Endothelial cell of umbilical vein (primary cell): Measurements from ENCODE around the gene SPAG17. TPM values are rescaled to one million over a fixed set of nuclear protein-coding genes. Genes with fewer than 3 reads are reported as not detected.

Source experiments
- BruUV-seq: library from RNA; stranded (reverse); fragments of 400-500 nt; replicated peaks from 2 replicates; lab custom pipeline; 2021; lab: Mats Ljungman, UMichigan
- CTCF ChIA-PET: fragments of 300-600, 350-600 bp; sonication (Branson Sonifier 250); formaldehyde crosslinking; loops from one replicate; lab custom pipeline; 2021; ENCODE audit warnings: antibody characterized with exemption, inconsistent platforms; lab: Charles Lee
- POLR2A ChIA-PET: fragments of 300-600, 350-600 bp; sonication (Branson Sonifier 250); formaldehyde crosslinking; loops from one replicate; lab custom pipeline; 2021; ENCODE audit warnings: antibody characterized with exemption, inconsistent platforms; lab: Charles Lee
- DNase-seq: peaks from one replicate; pipeline ENCODE4 v3.0.0-alpha.2; 2011; ENCODE audit warnings: low read depth, low spot score
- FAIRE-seq: peaks from 2 replicates; lab custom pipeline; 2011; peaks lifted over from hg19 to GRCh38; lab: Jason Lieb, UNC
- H2AFZ ChIP-seq: 2 replicates; pipeline ENCODE4 v1.6.0; 2012; ENCODE audit warnings: low read depth, low read length, control low read depth, inconsistent platforms
- H3K27ac ChIP-seq: 2 replicates; pipeline ENCODE4 v1.5.1; 2011; ENCODE audit warnings: low read depth, mild to moderate bottlenecking, control low read depth, low read length, moderate library complexity; ENCODE audit not compliant: insufficient read depth
- H3K27me3 ChIP-seq, 2 experiments: 2 replicates each; pipeline versions ENCODE4 v1.6.0 to v1.6.1; 2011; ENCODE audit warnings: low read length in 2 of 2, mixed read lengths in 1 of 2; ENCODE audit not compliant: control insufficient read depth in 2 of 2, insufficient read depth in 2 of 2
- H3K36me3 ChIP-seq, 2 experiments: 2 replicates in 1 of 2; 3 replicates in 1 of 2; pipeline ENCODE4 v1.5.1; 2011; ENCODE audit warnings: low read length in 2 of 2, mild to moderate bottlenecking in 1 of 2, moderate library complexity in 1 of 2; ENCODE audit not compliant: control insufficient read depth in 2 of 2, insufficient read depth in 2 of 2; ENCODE audit errors: extremely low read depth in 1 of 2
- H3K4me1 ChIP-seq: 3 replicates; pipeline ENCODE4 v1.5.1; 2011; ENCODE audit warnings: mild to moderate bottlenecking, low read length; ENCODE audit not compliant: control insufficient read depth, insufficient read depth; ENCODE audit errors: extremely low read depth
- H3K4me2 ChIP-seq: 2 replicates; pipeline ENCODE4 v1.6.1; 2011; ENCODE audit warnings: low read length, control low read depth, mixed read lengths; ENCODE audit not compliant: insufficient read depth
- H3K4me3 ChIP-seq, 3 experiments: fragments of 200-600 bp in 1 of 3; sonication (generic), shearing (Covaris generic) in 1 of 3; replicated peaks in 1 of 3; 2 replicates each; pipeline ENCODE4 v1.5.1; 2011 to 2016; ENCODE audit warnings: control low read depth in 3 of 3, low read length in 3 of 3, mild to moderate bottlenecking in 2 of 3, inconsistent platforms in 1 of 3, low read depth in 1 of 3, moderate library complexity in 1 of 3; ENCODE audit not compliant: insufficient read depth in 1 of 3
- H3K79me2 ChIP-seq: 2 replicates; pipeline ENCODE4 v1.6.0; 2012; ENCODE audit warnings: low read length, inconsistent platforms; ENCODE audit not compliant: control insufficient read depth, insufficient read depth
- H3K9ac ChIP-seq: replicated peaks from 2 replicates; pipeline ENCODE3; 2011; ENCODE audit warnings: low read length, control low read depth; ENCODE audit not compliant: insufficient read depth; ENCODE audit errors: extremely low read depth
- H3K9me1 ChIP-seq: replicated peaks from 3 replicates; pipeline ENCODE4 v1.6.0; 2011; ENCODE audit warnings: mild to moderate bottlenecking, low read length; ENCODE audit not compliant: control insufficient read depth, insufficient read depth; ENCODE audit errors: extremely low read depth
- H3K9me3 ChIP-seq: replicated peaks from 2 replicates; pipeline ENCODE4 v1.5.1; 2012; ENCODE audit warnings: low read length, inconsistent platforms; ENCODE audit not compliant: control insufficient read depth, insufficient read depth
- H4K20me1 ChIP-seq: replicated peaks from 2 replicates; pipeline ENCODE3; 2011; ENCODE audit warnings: mild to moderate bottlenecking, low read length; ENCODE audit not compliant: control insufficient read depth, insufficient read depth; ENCODE audit errors: extremely low read depth
- CTCF ChIP-seq, 2 donors: IDR thresholded peaks; 1 replicate in 1 of 2; 2 replicates in 1 of 2; pipeline ENCODE4 v1.5.1; 2011; ENCODE audit warnings: low read length in 2 of 2, mild to moderate bottlenecking in 2 of 2, moderate library complexity in 2 of 2, control low read depth in 1 of 2, inconsistent platforms in 1 of 2, low read depth in 1 of 2; ENCODE audit not compliant: insufficient read depth in 1 of 2; ENCODE audit errors: extremely low read depth in 1 of 2
- EZH2 ChIP-seq: IDR thresholded peaks from 2 replicates; pipeline ENCODE4 v1.6.1; 2012; ENCODE audit warnings: borderline replicate concordance, low read depth, mild to moderate bottlenecking, moderate library complexity, low read length, inconsistent platforms; ENCODE audit not compliant: severe bottlenecking
- FOS ChIP-seq: IDR thresholded peaks from 2 replicates; pipeline ENCODE4 v1.6.1; 2011; ENCODE audit warnings: mild to moderate bottlenecking, low read length, moderate library complexity, borderline replicate concordance; ENCODE audit not compliant: insufficient read depth
- GATA2 ChIP-seq: IDR thresholded peaks from 2 replicates; pipeline ENCODE4 v1.7.0; 2011; ENCODE audit warnings: low read depth, mild to moderate bottlenecking, moderate library complexity, mixed read lengths, low read length; ENCODE audit not compliant: insufficient read length, insufficient read depth
- JUN ChIP-seq: IDR thresholded peaks from 2 replicates; pipeline ENCODE4 v1.6.1; 2011; ENCODE audit warnings: borderline replicate concordance, low read depth; ENCODE audit not compliant: insufficient read length, insufficient read depth
- MAX ChIP-seq: IDR thresholded peaks from 2 replicates; pipeline ENCODE4 v1.6.1; 2011; ENCODE audit not compliant: insufficient read depth, insufficient read length
- MYC ChIP-seq: IDR thresholded peaks from one replicate; pipeline ENCODE4 v1.6.1; 2011; ENCODE audit warnings: mild to moderate bottlenecking, low read depth, low read length
- POLR2A ChIP-seq: IDR thresholded peaks from 2 replicates; pipeline ENCODE4 v1.6.1; 2012; ENCODE audit warnings: low read depth, mild to moderate bottlenecking, control low read depth, low read length
- POLR2AphosphoS5 ChIP-seq: IDR thresholded peaks from 2 replicates; pipeline ENCODE4 v1.6.1; 2012; ENCODE audit warnings: low read depth, mild to moderate bottlenecking, control low read depth, low read length, moderate library complexity; ENCODE audit not compliant: insufficient read depth
- dilution Hi-C: fragments of 300-500 bp; cut with MboI; formaldehyde crosslinking; loops from one replicate; pipeline ENCODE4 v1.15.0; 2019; ENCODE audit warnings: low sequenced_read_pairs; ENCODE audit not compliant: extremely low pct_ligation_motif_present
- intact Hi-C: fragments of 100-400 bp; cut with micrococcal nuclease; formaldehyde crosslinking; loops from one replicate; pipeline ENCODE4 v1.10.0; 2022
- polyA plus RNA-seq, 4 experiments: library from polyadenylated mRNA; depleted of rRNA in 3 of 4; stranded (reverse) in 3 of 4; unstranded in 1 of 4; fragments of >200 nt; gene quantifications; 2 replicates each; pipeline versions ENCODE4 v1.2.1 to v1.2.3, GENCODE V29; 2011 to 2012; ENCODE audit warnings: missing spikeins in 1 of 4
- total RNA-seq: library from RNA; stranded (reverse); gene quantifications from 2 replicates; pipeline ENCODE4 v1.2.3, GENCODE V29; 2021

The SPAG17 gene
- total and polyA plus RNA-seq, 2 donors (not counting 3 experiments of a cell fraction or from before 2014, with no cell fraction given), result not detected

- no peaks in the 10 kb centered on the region for H3K36me3 ChIP-seq
- H3K9me1 ChIP-seq, result no peaks in the 10 kb centered on the region
- no peaks in the 10 kb centered on the region for H4K20me1 ChIP-seq
- dilution Hi-C loops, result no loop called here
- BruUV-seq, result no TSS peak
- intact Hi-C loops, result no loop called here
- no peaks in the 10 kb centered on the region for H3K9me3 ChIP-seq
- no peaks in the 10 kb centered on the region for H3K27me3 ChIP-seq
- H2AFZ ChIP-seq, result no peak overlapping the region
- no peak overlapping the region for H3K27ac ChIP-seq
- H3K4me3 ChIP-seq, result no peak overlapping the region
- no peaks in the 10 kb centered on the region for H3K79me2 ChIP-seq
- FAIRE-seq (no peak), DNase-seq (no peak)
- no peak overlapping the region for H3K9ac ChIP-seq
- ChIA-PET POLR2A (no interaction called here), CTCF (no interaction called here)
- no peak for TF ChIP-seq POLR2A
- H3K4me2 ChIP-seq, result no peak overlapping the region
- H3K4me1 ChIP-seq, result no peaks in the 10 kb centered on the region
These were observed 62.6 kb downstream of the SPAG17 start for GRCh38 chr1:118122234-118123004.

- FAIRE-seq (no peak), DNase-seq (no peak)
- no peak overlapping the region for H3K27ac ChIP-seq
- no peak for TF ChIP-seq MYC
- TF ChIP-seq GATA2, result no peak
- TF ChIP-seq POLR2A, result no peak
- no peak for TF ChIP-seq JUN
- no peak for TF ChIP-seq EZH2
- no peak for TF ChIP-seq CTCF (IDR thresholded peaks at IDR 0.05; ENCODE audit: extremely low read depth in 1 of 2, insufficient read depth in 1 of 2, low read depth in 1 of 2, low read length in 2 of 2)
- TF ChIP-seq POLR2AphosphoS5, result no peak
- TF ChIP-seq MAX, result no peak
- no peak for TF ChIP-seq FOS
- no peak overlapping the region for H3K9ac ChIP-seq
- no peaks in the 10 kb centered on the region for H3K27me3 ChIP-seq
- H3K9me1 ChIP-seq, result no peaks in the 10 kb centered on the region
- dilution Hi-C loops, result no loop called here
- ChIA-PET CTCF (no interaction called here), POLR2A (no interaction called here)
- no TSS peak for BruUV-seq
- intact Hi-C loops, result no loop called here
- H3K36me3 ChIP-seq, result no peaks in the 10 kb centered on the region
- no peaks in the 10 kb centered on the region for H3K9me3 ChIP-seq
- H3K4me2 ChIP-seq, result no peak overlapping the region
- no peak overlapping the region for H3K4me3 ChIP-seq
- no peaks in the 10 kb centered on the region for H3K79me2 ChIP-seq
- no peak overlapping the region for H2AFZ ChIP-seq
- no peaks in the 10 kb centered on the region for H3K4me1 ChIP-seq
- no peaks in the 10 kb centered on the region for H4K20me1 ChIP-seq
These were observed 66.1 kb downstream of the SPAG17 start for GRCh38 chr1:118118873-118119463.
